ENCODE measurements around the gene ANKRD11.
"Not testable (repeated sequence)": the region's sequence is repeated elsewhere in the genome, so short reads cannot be mapped to it uniquely, and the experiment has no call there.

Gene ANKRD11

GRCh38 chr16:89347807-89348206 is 142.6 kb downstream of the ANKRD11 start:
- DNase-seq (ENCODE audit: low read depth in 2 of 2), result no peak

GRCh38 chr16:89346869-89347268 is 143.5 kb downstream of the ANKRD11 start:
- DNase-seq (ENCODE audit: low read depth in 2 of 2), result no peak

GRCh38 chr16:89345642-89346150 is 144.7 kb downstream of the ANKRD11 start:
- DNase-seq (ENCODE audit: low read depth in 2 of 2), result no peak

GRCh38 chr16:89344846-89345611 is 145.3 kb downstream of the ANKRD11 start:
- no peak for DNase-seq (ENCODE audit: low read depth in 2 of 2)

GRCh38 chr16:89344458-89344834 is 145.9 kb downstream of the ANKRD11 start:
- no peak for DNase-seq (ENCODE audit: low read depth in 2 of 2)

GRCh38 chr16:89343501-89344457 is 146.6 kb downstream of the ANKRD11 start:
- no peak for DNase-seq (ENCODE audit: low read depth in 2 of 2)

- no peak for DNase-seq (ENCODE audit: low read depth in 2 of 2)
Observed at GRCh38 chr16:89341697-89342694, 148.4 kb downstream of the ANKRD11 start.

GRCh38 chr16:89341279-89341678 is 149.1 kb downstream of the ANKRD11 start:
- no peak for DNase-seq (ENCODE audit: low read depth in 2 of 2)

GRCh38 chr16:89338863-89339262 is 151.5 kb downstream of the ANKRD11 start:
- DNase-seq (ENCODE audit: low read depth in 2 of 2), result no peak

- no peak for DNase-seq (ENCODE audit: low read depth in 2 of 2)
Observed at GRCh38 chr16:89337965-89338364, 152.4 kb downstream of the ANKRD11 start.

- no peak for DNase-seq (ENCODE audit: low read depth in 2 of 2)
Observed at GRCh38 chr16:89335803-89336485, 154.4 kb downstream of the ANKRD11 start.

GRCh38 chr16:89334988-89335802 is 155.2 kb downstream of the ANKRD11 start:
- no peak for DNase-seq (ENCODE audit: low read depth in 2 of 2)

- DNase-seq (ENCODE audit: low read depth in 2 of 2), result no peak
Observed at GRCh38 chr16:89334461-89334860, 155.9 kb downstream of the ANKRD11 start.

- no peak for DNase-seq (ENCODE audit: low read depth in 2 of 2)
Observed at GRCh38 chr16:89334050-89334449, 156.3 kb downstream of the ANKRD11 start.

GRCh38 chr16:89333401-89334001 is 156.9 kb downstream of the ANKRD11 start:
- not testable (repeated sequence) for DNase-seq (ENCODE audit: low read depth in 2 of 2)

GRCh38 chr16:89332902-89333245 is 157.5 kb downstream of the ANKRD11 start:
- DNase-seq (ENCODE audit: low read depth in 2 of 2), result no peak

GRCh38 chr16:89332243-89332901 is 158.0 kb downstream of the ANKRD11 start:
- no peak for DNase-seq (ENCODE audit: low read depth in 2 of 2)

- DNase-seq (ENCODE audit: low read depth in 2 of 2), result no peak
Observed at GRCh38 chr16:89331371-89332109, 158.8 kb downstream of the ANKRD11 start.
